HG02852 (cell line): ENCODE data around the gene MICALL1.

ENCODE experiments used
- ATAC-seq: cut with Tn5 transposase; IDR thresholded peaks from one replicate; pipeline ENCODE4 v1.9.1; 2021; ENCODE audit warnings: mild to moderate bottlenecking, moderate library complexity; ENCODE audit not compliant: unreplicated experiment

Gene MICALL1, protein sequence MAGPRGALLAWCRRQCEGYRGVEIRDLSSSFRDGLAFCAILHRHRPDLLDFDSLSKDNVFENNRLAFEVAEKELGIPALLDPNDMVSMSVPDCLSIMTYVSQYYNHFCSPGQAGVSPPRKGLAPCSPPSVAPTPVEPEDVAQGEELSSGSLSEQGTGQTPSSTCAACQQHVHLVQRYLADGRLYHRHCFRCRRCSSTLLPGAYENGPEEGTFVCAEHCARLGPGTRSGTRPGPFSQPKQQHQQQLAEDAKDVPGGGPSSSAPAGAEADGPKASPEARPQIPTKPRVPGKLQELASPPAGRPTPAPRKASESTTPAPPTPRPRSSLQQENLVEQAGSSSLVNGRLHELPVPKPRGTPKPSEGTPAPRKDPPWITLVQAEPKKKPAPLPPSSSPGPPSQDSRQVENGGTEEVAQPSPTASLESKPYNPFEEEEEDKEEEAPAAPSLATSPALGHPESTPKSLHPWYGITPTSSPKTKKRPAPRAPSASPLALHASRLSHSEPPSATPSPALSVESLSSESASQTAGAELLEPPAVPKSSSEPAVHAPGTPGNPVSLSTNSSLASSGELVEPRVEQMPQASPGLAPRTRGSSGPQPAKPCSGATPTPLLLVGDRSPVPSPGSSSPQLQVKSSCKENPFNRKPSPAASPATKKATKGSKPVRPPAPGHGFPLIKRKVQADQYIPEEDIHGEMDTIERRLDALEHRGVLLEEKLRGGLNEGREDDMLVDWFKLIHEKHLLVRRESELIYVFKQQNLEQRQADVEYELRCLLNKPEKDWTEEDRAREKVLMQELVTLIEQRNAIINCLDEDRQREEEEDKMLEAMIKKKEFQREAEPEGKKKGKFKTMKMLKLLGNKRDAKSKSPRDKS

DNA sequence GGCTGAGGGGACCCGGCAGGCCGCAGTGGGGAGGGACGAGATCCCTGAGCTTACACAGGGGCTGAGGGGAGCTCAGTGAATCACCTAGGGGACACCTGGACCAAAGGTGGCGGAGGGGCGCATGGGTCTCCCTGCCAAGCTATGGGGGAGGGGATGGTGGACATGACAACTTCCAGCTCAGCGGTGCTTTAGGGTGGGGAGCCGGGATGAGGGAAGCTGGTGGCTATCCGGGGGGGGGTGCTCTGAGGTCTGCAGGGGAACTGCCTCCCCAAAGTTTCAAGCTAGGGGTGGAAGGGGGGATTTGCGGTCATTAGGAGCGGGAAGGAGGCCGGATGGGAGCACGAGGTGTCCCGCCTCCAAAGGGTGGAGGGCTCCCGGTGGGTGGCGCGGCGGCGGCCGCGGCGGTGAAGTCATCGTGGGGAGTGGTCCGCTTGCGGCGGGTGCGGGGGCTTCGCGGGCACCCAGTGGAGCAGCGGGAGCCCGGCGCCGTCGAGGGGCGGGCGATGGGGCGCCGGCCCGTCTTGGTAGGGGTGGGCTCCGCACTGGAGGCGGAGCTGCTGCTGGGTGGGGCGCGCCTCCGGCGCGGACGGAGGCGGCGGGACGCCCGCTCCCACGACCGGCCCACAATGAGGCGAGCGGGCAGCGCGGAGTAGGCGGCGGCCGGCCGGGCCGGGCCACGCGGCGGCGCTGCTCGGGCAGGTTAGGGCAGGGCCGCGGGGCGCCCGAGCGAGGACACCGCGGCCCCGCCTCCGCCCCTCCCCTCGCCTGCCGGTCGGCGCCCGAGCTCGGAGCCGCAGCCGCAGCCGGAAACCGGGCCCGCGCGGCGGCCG lies at the start of gene MICALL1:
TSS of gene MICALL1 (plus strand) at position 764 of the 830 bp plus-strand sequence. CDS start 126 bp downstream, outside the sequence.
- ATAC-seq: peak; percentile 82

DNA sequence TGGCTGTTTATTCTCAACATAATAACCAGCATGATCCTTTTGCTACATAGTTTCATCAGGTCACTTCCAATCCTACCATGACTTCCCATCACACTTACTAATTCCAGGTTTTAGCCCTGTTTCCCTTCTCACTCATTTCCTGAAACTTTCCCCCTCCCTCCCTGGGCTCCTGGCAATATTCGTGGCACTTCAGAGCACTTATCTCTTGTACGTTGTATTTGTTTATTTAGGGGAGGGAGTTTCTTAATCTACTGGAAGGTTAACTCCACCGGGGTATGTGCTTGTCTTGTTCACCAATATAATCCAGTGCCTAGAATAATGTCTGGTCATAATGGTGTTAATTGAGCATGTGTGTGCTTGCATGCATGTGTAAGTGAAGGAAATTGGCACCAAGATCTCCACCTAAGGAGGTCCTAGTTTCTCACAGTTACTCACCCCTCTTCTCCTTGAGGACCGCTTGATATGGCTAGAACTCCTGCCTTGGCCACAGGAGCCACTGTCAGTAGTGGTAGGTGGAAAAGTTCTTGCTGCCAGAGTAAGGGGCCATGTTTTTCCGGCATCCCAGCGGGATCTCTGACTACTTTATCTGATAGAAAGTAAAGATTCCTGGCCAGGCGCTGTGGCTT lies 45.2 kb upstream of the MICALL1 start:
- ATAC-seq: no peak

- no peak for ATAC-seq
Observed at GRCh38 chr22:37862570-37863325, 43.3 kb upstream of the MICALL1 start.

DNA sequence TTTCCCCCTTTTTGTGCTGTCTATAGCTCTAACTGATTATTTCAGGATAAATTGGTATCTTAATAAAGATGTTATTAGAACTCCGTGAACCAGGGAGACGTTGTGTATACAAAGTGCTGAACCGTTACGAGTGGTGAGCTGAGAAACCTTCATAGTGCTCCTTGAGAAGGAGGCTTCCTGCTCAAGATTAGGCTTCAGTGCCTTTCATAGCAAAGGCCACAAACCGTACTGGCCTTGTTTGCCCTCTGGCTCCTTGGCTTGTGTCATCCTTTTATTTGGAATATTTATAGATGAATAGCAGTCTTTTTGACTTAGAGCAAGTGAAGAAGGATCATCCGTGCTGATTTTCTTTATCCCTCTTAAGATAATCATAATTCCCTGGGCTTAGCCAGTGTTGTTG lies 40.6 kb upstream of the MICALL1 start:
- ATAC-seq: no peak

GRCh38 chr22:37870273-37870672 lies 35.8 kb upstream of the MICALL1 start:
- ATAC-seq: no peak

- ATAC-seq: no peak
Observed at GRCh38 chr22:37880668-37881440, 25.2 kb upstream of the MICALL1 start.

- ATAC-seq: no peak
Observed at GRCh38 chr22:37884420-37884819, 21.7 kb upstream of the MICALL1 start.

DNA sequence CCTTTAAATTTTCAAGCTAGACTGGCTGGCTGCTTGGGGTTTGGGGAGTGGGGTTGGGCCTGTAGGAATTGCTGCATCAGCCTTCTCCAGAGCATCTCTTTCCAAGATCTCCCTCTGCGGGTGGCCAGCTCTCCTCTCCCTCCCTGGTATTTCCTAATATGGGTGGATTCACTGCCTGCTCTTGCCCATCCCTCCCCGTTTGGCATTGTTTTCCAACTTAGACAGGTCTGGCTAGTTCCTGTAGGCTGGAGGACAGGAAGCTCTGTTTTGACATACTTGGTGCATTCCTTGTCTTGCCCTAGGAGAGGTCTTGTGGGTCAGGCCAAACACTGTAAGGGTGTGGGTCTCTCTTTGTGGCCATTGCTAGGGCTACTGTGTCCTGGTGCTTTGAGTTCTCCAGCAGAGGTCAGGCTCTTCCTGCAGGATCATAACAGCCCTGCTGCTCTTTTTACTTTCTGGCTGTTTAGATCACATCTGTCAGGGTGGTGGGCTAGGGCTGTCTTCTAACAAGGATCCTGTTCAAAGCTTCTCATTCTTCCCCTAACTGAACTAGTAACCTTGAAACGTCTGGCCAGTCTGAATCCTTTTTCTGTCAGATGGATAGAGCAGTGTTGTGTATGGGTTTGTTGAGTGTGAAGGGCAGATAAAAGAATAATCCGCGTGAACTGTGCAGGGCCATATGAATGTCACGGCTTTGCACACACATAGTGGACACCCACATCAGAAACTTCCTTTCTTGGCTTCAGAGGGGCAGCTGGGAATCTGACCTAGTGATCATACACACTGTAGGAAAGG lies 18.3 kb upstream of the MICALL1 start:
- no peak for ATAC-seq

GRCh38 chr22:37891926-37892325 lies 14.2 kb upstream of the MICALL1 start:
- ATAC-seq: no peak

DNA sequence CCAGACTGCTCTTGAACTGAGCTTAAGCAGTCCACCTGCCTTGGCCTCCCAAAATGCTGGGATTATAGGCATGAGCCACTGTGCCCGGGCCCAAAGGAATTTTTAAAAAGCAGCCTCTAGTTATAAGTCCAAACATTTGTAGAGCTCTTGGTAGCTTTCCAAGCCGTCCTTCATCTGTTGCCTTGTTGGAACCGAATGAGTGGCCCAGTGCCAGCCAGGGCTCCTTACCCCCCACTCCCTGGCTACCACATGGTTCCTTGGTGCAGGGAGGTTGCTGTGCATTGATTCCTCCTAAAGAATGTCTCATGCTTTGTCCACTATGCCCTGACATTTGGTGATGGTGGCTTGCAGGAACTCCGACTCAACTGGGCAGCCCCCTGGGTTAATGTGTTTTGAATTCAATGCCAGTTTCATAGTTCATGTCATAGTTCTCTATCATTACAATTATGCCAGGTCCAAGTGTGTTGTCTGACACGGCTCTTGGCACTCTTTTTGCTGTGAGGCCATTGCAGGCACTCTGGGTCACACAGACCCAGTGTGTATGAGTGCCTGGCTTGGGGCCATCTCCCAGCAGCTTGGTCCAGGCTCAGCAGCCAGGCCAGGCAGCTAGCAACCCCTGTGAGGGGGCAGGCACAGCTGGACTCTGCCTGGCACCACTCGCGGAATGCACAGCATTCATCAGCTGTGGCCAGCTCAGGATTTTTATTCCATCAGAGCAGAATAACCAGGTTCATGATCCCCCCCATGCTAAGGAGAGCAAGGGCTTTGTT lies 13.3 kb upstream of the MICALL1 start:
- ATAC-seq: no peak

DNA sequence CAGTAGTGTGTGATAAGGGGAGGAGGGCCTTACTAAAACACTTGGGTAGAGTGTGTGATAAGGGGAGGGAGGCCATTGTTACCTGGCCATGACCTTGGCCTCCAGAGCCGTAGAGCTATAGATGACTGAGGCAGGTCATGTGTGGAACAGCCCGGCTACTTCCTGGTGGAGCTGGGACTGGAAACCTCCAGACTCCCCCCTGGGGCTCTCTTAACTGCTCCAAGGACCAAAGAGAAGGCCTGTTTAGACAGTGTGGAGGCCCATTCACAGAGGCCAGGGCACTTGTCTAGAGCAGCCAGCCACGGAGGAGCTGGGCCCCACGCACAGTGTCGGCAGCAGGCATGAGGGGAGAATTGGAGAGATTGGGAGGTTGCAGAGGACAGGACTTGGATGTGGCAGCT lies 12.5 kb upstream of the MICALL1 start:
- ATAC-seq: no peak

GRCh38 chr22:37894939-37895670 lies 11.0 kb upstream of the MICALL1 start:
- no peak for ATAC-seq

GRCh38 chr22:37896181-37896592 lies 9.9 kb upstream of the MICALL1 start:
- ATAC-seq: no peak

GRCh38 chr22:37896939-37897338 lies 9.2 kb upstream of the MICALL1 start:
- no peak for ATAC-seq

- no peak for ATAC-seq
Observed at GRCh38 chr22:37897807-37898206, 8.3 kb upstream of the MICALL1 start.

- no peak for ATAC-seq
Observed at GRCh38 chr22:37898441-37899181, 7.5 kb upstream of the MICALL1 start.
